C1 segment of cervical spinal cord (tissue), 14 donors: ENCODE results near the gene ADAMTSL4.

ENCODE experiments used
- DNase-seq, 14 donors: peaks; one replicate each; lab custom pipeline; 2025; lab: John Stamatoyannopoulos, UW

The ADAMTSL4 gene

DNA sequence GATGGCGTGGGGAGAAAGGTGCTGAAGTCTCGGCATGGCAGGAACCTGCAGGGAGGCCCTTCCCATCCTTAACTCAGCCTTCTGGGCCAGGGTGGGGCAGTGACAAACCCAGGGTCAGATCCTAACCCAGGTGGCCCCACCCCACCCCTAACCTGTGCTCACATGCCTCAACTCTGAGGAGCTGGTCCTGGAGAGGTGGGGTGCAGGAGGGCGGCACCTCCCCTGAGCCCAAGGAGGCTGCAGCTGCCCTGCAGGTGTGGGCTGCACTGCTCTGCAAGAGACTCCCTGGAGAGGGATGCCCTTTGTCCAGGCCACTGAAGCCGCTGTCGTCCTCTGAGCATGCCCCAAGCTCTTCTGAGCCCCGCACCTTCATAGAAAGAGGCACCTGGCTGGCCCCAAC lies 15.2 kb upstream of the ADAMTSL4 start:
- no peak for DNase-seq

DNA sequence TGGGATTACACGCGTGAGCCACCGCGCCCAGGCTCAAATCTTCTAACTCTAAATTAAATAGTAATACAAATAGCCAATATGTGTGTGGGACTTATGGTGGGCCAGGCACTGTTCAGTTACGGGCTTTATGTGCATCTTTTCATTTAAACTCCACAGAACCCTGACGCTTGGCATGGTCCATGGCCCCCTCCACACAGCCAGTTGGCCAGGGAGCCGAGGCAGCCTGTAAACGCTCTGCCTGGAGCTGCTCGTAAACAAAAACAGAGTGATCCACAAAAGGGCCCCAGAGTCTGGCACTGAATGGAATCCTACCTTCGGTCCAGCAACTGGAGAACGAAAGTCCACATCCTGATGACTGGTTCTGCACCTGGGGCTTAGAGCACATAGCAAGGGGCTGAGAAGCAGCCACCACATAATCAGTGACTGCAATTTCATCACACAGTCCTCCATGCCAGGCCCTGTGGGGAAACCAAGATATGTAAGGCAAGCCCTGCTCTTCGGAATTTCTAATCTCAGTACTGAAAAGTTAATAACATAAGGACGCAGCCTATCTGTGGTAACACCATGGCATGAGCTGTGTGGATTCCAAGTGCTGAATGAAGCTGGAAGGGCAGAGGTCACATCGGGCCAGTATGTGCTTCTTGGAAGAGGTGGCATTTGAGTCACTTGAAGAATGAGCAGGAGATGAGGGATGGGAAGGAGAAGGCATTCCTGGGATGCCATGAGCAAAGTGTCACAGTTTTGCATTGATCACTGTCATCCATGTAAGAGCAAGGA lies 13.5 kb upstream of the ADAMTSL4 start:
- DNase-seq = no peak

DNA sequence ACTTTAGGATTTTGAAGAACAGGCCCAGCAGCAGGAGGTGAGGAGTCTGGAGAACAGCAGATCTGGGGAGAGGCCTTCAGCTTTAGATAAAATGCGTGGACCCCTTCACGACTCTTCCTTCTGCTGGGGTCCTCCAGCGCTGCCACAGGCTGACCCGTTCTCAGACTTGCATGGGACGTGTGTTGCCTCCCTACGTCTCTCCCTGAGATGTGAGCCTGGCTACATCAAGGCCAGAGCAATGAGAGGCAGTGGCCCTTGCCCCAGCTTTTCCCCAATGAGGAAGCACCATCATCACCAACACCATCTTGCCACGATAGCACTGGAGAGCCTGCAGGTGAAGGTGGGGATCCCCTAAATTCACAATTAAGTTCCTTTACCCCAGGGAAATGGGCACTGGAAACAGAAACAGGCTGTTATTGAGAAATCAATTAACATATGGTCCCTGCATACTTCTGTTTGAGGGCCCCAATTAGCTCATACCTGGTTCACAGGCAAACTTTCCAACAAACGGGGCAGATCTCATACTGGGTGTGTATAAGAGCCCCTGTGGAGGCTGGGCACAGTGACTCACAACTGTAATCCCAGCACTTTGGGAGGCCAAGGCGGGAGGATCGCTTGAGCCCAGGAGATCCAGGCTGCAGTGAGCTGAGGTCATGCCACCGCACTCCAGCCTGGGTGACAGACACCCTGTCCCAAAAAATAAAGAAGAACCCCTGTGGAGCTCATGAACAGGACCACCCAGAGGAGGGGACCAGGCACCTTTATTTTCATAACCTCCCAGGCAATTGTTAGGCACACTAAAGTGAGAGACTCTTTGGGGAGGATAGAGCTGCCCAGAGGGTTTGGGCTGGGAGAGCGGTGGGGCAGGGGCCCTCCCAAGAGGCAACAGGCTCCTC lies 12.1 kb upstream of the ADAMTSL4 start:
- DNase-seq = no peak

DNA sequence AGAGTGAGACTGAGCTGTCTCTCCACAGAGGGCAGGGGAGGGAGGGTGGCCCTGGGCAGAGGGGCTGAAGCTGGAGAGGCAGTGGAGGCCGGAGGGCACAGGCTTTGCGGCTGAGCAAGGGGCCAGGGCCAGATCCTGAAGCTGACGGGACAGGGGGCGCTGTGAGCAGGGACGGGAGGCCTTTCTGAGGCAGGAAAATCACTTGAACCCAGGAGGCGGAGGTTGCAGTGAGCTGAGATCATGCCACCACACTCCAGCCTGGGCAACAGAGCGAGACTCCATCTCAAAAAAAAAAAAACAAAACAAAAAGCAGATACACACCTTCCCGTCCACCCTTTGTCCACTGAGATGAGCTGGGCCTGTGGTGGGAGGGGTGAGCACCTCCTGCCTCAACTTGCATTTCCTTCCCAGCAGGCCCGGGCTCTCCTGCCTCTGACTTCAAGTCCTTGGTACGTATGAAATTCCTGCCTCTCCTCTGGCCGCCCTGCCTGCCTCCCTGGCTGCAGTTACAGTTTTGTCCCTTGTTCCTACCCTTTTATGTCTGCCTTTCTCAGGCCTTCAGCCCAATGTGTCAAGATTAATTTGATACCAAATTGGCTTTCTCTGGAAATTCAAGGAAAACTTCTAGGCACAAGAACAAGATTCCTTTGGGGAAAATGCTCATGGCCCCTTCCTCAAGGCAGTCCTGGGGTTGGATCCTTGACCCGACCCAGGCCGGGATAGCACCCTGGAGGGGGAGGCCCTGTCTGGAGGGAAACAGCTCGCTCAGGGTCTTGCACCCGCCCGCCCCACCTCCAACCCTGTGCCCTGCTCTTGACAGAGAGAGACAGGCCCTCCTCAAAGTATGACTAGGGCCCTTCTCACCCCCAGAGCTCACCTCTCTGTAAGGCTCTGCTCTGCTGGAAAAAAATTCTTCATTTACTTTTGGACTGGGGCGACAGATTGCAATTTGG lies 11.2 kb upstream of the ADAMTSL4 start:
- DNase-seq = no peak

DNA sequence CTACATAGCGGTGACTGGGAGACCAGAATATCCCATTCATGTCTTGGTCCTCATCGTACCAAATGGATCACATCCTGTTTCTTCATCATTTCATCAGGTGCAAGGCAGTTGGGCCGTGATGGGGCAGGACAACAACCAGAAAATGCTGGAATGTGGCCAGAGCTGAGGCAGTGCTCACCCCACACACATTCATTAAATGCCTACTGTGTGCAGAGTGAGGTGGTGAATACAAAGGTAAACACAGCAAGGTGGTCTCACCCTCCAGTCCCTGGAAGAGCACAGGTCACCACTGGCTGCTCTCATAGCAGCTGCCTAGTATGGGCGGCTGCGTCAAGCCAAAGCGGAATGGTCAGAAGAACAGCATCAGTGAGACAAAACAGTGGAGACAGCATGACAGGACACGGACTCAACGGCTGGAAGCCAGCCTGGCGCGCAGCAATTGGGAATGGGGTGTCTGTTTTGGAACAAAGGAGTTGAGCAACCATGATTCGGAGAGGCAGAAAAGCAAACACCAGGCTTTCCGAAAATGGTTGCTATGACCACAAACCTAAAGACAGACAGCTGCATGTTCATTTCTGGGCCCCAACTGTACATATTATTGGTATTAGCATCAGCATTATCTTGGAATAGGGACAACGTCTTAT lies 5.6 kb upstream of the ADAMTSL4 start:
- DNase-seq = no peak

DNA sequence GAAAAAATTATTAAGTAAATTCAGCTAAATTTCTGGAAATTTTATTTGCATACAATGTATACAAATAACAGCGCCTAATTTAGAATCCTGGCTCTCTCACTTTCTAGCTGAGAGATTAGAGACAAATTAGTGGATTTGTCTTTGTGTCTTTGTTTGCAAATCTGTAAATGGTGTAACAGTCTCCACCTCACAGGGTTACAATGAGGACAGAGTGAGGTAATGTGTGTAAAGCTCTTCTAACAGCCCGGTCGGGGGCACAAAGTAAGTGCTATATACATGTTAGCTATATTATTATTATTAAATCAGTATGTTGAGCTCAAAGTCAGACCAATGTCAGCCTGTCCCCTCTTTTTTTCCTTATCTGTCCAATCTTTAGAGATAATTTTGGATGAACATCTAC lies 5.0 kb upstream of the ADAMTSL4 start:
- DNase-seq = no peak

DNA sequence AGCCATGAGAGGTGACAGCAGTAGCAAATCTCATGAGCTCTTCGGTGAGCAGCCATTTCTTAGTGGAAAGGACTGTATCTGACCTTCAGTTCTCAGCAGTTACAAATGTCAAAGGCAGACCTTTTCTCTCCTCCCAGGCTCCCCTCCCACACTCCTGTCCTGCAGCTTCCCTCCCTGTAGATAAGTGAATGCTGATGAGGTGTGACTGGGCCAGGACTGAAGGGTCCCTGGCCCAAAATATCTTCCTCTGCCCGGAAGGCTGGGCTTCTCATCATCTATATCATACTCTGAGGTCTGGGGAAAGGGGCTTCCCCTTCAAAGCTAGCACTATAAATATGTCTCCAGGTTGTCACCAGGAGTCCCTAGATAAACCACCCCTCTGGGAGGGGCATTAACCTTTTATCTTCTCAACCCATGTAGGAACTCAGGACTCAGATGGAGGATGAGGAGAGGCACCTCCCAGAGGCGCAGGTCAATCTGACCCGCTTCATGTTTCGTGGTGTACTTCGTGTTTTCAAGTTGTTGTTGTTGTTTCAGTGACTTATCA lies 3.6 kb upstream of the ADAMTSL4 start:
- no peak for DNase-seq

DNA sequence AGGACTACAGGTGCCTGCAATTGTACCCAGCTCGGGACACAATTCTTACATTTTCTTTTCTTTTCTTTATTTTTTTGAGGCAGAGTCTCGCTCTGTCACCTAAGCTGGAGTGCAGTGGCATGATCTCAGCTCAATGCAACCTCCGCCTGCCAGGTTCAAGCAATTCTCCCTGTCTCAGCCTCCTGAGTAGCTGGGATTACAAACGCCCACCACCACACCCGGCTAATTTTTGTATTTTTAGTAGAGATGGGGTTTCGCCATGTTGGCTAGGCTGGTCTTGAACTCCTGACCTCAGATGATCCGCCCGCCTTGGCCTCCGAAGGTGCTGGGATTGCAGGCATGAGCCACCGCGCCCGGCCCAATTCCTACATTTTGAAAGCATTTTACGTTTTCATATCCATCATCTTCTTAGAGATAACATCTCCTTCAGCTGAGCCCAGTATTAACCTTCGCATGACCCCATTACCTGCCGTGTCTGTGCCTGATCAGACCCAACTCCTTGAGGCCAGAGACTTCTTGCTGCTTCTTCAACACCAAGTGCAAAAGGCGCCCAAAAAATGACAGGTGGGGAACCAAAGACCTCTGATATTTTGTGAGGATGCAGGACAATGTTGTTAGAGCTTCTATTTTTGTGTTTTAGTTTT lies 2.8 kb upstream of the ADAMTSL4 start:
- DNase-seq = no peak

DNA sequence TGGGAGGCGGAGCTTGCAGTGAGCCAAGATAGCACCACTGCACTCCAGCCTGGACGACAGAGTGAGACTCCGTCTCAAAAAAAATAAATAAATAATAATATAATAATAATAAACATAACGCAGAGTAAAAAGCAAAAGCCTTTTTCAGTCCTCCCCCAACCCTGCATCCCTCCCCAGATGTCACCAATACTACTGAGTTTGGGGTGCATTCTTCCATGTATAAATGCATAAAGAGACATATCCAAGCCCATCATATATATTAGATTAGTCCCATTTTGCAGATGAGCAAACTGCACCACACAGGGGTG lies 930 bp upstream of the ADAMTSL4 start:
- DNase-seq = no peak

DNA sequence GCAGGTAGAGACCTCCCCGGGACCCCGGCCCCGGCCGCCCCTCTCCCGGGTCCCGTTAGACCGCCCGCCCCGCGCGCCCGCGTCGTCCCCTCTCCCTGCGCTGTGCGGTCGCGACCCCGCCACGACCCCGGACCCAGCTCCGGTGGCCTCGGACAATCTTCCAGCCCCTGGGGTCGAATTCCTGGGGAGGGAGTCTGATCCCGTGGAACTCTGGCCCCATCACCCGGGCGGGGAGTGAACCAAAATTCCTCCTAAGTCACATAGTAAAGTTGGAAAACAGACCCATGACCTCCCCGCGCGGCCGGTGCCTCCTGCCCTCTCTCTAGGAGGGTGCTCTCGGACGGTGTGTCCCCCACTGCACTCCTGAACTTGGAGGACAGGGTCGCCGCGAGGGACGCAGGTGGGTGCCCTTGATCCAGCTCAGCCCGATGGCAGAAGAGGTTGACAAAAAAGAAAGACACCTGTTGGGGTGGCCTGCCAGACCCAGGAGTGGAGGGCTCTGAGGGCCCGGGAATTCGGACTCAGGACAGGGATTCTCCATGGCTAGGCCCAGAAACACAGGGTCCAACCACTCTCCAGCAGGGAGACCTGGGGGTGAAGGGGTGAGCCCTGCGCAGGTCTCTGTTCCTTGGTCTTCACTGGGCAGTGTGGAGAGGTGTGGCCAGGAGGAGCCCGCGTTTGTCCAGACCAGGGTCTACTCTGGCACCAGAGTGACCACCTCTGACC lies 451 bp downstream of the ADAMTSL4 start:
- peak in 2 of 14 donors; percentile 22 to 45 for DNase-seq

DNA sequence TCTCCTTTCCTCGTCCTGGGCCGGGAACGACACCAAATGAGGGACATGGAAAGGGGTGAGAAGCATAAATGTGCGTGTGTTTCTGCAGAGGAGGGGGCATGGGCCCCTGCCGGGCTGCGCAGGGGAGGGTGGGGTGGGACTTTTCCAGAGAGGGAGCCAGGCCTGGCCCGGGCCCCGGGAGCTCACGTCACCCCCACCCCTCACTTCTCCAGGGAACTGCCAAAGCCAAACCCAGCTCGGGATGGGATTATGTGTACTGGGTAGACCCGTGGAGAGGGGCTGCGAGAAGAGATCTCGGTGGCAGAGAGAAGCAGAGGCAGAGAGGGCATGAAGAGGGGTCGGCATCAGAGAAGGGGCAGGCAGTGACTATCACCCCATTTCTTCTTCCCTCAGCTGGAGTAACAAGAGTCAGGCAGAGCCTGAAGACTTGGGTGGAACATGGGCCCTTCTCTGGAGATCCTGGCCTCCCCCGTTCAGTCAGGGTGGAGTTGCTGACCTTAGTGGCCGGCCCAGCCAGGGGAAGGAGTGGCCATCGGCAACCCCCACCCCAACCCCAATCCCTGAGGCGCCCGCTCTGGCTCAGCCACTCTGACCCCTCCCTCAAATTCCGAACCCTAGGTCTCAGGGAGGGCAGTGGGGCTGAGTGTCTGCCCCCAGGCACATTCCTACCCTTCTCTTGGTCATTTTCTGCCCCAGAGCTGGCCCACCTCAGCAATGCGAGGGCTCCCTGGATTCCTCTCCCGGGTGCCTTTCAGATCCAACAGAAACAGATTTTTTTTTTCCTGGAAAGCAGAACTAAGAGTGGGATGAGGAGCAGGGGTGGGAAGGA lies 1.2 kb downstream of the ADAMTSL4 start:
- DNase-seq = peak in 3 of 14 donors; percentile 14 to 45 (median 20)

DNA sequence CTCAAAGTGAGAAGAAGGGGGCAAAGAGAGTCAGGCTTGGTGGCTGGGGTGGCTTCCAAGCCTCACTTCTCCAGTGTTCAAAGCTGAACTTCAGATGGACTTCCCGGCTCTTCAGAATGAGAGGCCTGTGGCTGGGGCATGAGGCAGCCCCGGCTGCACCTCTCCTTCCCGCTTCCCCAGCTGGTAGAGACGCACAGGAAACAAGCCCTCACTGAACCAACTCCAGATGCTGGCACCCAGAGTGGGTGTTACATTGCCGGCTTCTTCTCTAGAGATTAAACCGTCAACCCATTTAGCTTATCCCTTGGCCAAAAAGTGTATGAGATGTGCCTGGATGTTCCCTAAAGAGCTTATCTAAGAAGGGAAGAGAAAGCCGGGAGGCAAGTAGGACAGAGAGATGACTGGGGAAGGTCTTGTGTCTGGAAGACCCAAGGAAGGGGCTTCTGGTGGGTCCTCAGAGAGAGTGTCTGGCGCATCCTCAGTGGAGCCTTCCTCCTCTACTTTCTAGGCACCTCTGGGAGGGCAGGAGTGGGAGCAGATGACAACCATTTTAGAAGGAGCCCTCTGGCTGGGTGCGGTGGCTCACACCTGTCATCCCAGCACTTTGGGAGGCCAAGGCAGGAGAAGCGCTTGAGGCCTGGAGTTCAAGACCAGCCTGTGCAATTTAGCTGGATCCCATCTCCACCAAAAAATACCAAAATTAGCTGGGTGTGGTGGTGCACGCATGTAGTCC lies 2.0 kb downstream of the ADAMTSL4 start:
- peak in 1 of 14 donors; percentile 7 for DNase-seq

DNA sequence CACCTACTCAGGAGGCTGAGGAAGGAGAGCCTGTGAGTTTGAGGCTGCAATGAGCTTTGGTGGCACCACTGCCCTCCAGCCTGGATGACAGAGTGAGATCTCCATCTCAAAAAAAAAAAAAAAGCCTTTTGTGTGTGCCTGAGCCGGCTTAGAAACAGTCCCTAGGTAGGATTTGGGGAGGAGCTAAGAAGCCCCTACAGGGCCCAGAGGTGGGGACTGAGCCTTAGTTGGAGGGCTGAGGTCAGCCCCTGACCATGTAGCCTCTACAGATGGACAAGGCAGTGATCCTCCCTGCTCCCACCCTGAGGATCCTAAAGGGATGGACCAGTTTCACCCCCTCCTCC lies 2.5 kb downstream of the ADAMTSL4 start:
- no peak for DNase-seq

DNA sequence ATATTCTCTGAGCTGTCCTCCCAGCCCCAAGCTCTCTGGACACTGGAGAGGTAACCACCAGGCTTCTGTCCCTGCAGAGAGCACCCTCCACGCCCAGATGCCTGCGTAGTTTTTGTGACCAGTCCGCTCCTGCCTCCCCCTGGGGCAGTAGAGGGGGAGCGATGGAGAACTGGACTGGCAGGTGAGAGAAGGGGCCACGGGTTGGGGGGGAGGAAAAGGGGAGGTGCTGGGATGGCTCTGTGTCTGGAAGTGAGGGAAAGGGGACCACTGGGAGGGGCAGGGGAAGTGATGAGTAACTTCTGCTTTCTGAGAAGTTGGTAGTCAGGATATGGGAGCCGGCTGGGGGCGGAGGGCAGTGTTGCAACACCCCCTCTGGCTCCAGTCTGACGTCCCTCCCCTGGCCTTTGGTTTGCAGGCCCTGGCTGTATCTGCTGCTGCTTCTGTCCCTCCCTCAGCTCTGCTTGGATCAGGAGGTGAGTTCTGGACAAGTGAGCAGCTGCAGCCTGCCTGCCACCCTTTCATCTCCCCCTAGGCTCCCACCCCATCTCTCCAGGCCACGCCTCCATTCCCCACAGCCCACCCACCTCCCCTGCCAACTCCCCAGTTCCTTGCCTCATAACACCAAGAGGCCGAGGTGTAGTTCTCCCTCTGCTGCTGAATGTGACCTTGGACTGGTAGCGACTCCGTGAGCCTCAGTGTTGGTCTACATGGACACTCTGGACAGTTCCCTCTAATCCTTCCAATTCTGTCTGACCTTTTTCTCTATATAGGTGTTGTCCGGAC lies 3.1 kb downstream of the ADAMTSL4 start:
- DNase-seq = peak in 9 of 14 donors; percentile 28 to 86 (median 48)

DNA sequence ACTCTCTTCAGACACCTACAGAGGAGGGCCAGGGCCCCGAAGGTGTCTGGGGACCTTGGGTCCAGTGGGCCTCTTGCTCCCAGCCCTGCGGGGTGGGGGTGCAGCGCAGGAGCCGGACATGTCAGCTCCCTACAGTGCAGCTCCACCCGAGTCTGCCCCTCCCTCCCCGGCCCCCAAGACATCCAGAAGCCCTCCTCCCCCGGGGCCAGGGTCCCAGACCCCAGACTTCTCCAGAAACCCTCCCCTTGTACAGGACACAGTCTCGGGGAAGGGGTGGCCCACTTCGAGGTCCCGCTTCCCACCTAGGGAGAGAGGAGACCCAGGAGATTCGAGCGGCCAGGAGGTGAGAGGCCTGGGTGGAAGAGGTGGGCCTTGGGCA lies 3.7 kb downstream of the ADAMTSL4 start:
- no peak for DNase-seq

DNA sequence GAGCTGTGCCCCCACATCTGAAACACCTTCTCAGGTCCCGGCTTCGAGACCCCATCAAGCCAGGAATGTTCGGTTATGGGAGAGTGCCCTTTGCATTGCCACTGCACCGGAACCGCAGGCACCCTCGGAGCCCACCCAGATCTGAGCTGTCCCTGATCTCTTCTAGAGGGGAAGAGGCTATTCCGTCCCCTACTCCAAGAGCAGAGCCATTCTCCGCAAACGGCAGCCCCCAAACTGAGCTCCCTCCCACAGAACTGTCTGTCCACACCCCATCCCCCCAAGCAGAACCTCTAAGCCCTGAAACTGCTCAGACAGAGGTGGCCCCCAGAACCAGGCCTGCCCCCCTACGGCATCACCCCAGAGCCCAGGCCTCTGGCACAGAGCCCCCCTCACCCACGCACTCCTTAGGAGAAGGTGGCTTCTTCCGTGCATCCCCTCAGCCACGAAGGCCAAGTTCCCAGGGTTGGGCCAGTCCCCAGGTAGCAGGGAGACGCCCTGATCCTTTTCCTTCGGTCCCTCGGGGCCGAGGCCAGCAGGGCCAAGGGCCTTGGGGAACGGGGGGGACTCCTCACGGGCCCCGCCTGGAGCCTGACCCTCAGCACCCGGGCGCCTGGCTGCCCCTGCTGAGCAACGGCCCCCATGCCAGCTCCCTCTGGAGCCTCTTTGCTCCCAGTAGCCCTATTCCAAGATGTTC lies 4.3 kb downstream of the ADAMTSL4 start:
- no peak for DNase-seq

DNA sequence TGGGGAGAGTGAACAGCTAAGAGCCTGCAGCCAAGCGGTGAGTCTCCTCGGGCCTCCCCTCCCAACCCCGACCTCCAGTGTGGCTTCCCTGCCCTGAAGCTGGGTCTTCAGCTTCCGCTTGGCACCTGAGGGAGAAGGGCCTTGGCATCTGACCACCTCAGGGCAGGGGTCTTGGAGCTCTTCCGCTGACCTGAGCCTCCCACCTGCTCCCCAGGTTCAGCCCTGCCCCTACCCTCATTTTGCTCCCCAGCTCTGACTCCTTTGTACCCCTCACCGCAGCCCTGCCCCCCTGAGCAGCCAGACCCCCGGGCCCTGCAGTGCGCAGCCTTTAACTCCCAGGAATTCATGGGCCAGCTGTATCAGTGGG lies 4.9 kb downstream of the ADAMTSL4 start:
- no peak for DNase-seq
